ENCODE results near the gene PRSS36. TPM values are rescaled to one million over a fixed set of nuclear protein-coding genes. Genes with fewer than 3 reads are reported as not detected.
A peak's percentile ranks its signal among the peaks of the same experiment; 100 is the strongest.
"Not testable (repeated sequence)": the region's sequence is repeated elsewhere in the genome, so short reads cannot be mapped to it uniquely, and the experiment has no call there.

The PRSS36 gene
- total RNA-seq, 1 donor from 2014 or later, result 3.5 TPM

GRCh38 chr16:31167315-31167714, 17.4 kb upstream of the PRSS36 start:
- DNase-seq, result no peak
- intact Hi-C loops (cut with DNase I), result no loop called here
- no peaks in the 10 kb centered on the region for H3K36me3 ChIP-seq
- no peaks in the 10 kb centered on the region for H3K9me3 ChIP-seq
- no peak for ATAC-seq
- H3K4me3 ChIP-seq, result no peak overlapping the region
- no peaks in the 10 kb centered on the region for H3K27me3 ChIP-seq
- no peak for TF ChIP-seq CTCF (IDR thresholded peaks at IDR 0.05)
- H3K4me1 ChIP-seq, result no peaks in the 10 kb centered on the region
- no peak overlapping the region for H3K27ac ChIP-seq

- DNase-seq (no peak), ATAC-seq (peak; percentile 93)
- Histone ChIP-seq H3K27me3 (peaks cover 9% of the 10 kb centered on the region), H3K4me1 (no peaks in the 10 kb centered on the region), H3K36me3 (no peaks in the 10 kb centered on the region), H3K4me3 (no peak overlapping the region), H3K27ac (no peak overlapping the region), H3K9me3 (no peaks in the 10 kb centered on the region)
- intact Hi-C loops (cut with DNase I), result no loop called here
- no peak for TF ChIP-seq CTCF (IDR thresholded peaks at IDR 0.05)
Measured at GRCh38 chr16:31157136-31157535, 7.3 kb upstream of the PRSS36 start.

- H3K36me3 ChIP-seq; intact Hi-C loops (cut with DNase I); H3K4me1 ChIP-seq: not testable (repeated sequence)
Measured at GRCh38 chr16:31150976-31151375, 1.1 kb upstream of the PRSS36 start.

GRCh38 chr16:31149332-31149731, 534 bp downstream of the PRSS36 start:
- Histone ChIP-seq H3K27me3 (peaks cover 11% of the 10 kb centered on the region), H3K9me3 (no peaks in the 10 kb centered on the region), H3K4me3 (no peak overlapping the region), H3K36me3 (no peaks in the 10 kb centered on the region), H3K27ac (no peak overlapping the region), H3K4me1 (no peaks in the 10 kb centered on the region)
- TF ChIP-seq CTCF (IDR thresholded peaks at IDR 0.05), result no peak
- ATAC-seq (no peak), DNase-seq (no peak)
- intact Hi-C loops (cut with DNase I), result no loop called here

More at GRCh38 chr16:31150976-31151375, 1.1 kb upstream of the PRSS36 start:
- not testable (repeated sequence) for H3K27ac ChIP-seq, ATAC-seq, DNase-seq, H3K9me3 ChIP-seq, H3K4me3 ChIP-seq
- H3K27me3 ChIP-seq, result peaks cover 18% of the 10 kb centered on the region

- intact Hi-C loops (cut with DNase I), result no loop called here
- no peaks in the 10 kb centered on the region for H3K9me3 ChIP-seq
- no peaks in the 10 kb centered on the region for H3K4me1 ChIP-seq
- no peak for ATAC-seq
- no peaks in the 10 kb centered on the region for H3K36me3 ChIP-seq
- no peak overlapping the region for H3K4me3 ChIP-seq
- no peak for DNase-seq
- peaks cover 11% of the 10 kb centered on the region for H3K27me3 ChIP-seq
- TF ChIP-seq CTCF (IDR thresholded peaks at IDR 0.05), result no peak
- no peak overlapping the region for H3K27ac ChIP-seq
Measured at GRCh38 chr16:31148896-31149295, 970 bp downstream of the PRSS36 start.

- H3K27me3 ChIP-seq, result peaks cover 8% of the 10 kb centered on the region
Measured at GRCh38 chr16:31148281-31148728, 1.6 kb downstream of the PRSS36 start.

More at GRCh38 chr16:31148281-31148728, 1.6 kb downstream of the PRSS36 start:
- intact Hi-C loops (cut with DNase I), result no loop called here
- ATAC-seq (peak; percentile 91), DNase-seq (peak; percentile 92)
- Histone ChIP-seq H3K27ac (no peak overlapping the region), H3K4me3 (no peak overlapping the region), H3K4me1 (no peaks in the 10 kb centered on the region), H3K9me3 (no peaks in the 10 kb centered on the region), H3K36me3 (no peaks in the 10 kb centered on the region)
- TF ChIP-seq CTCF (IDR thresholded peaks at IDR 0.05), result no peak
